Esophagus mucosa (tissue), 1 donor: ENCODE results near the gene KRTAP10-2. TPM values are rescaled to one million over a fixed set of nuclear protein-coding genes. Genes with fewer than 3 reads are reported as not detected.
A peak's percentile ranks its signal among the peaks of the same experiment; 100 is the strongest.
"Not testable (repeated sequence)": the region's sequence is repeated elsewhere in the genome, so short reads cannot be mapped to it uniquely, and the experiment has no call there.

Source experiments
- ATAC-seq: fragments of 200-7000 bp; cut with Tn5 transposase; one replicate; pipeline ENCODE4 v1.9.1; 2020
- total RNA-seq: library from RNA; stranded (reverse); gene quantifications from one replicate; pipeline ENCODE4 v1.2.4, GENCODE V29; 2023
- donor health status: DM: yes; HTN: yes; CAD: no.

Gene KRTAP10-2
- total RNA-seq, 1 donor from 2014 or later: not detected

- ATAC-seq: no peak
These were observed 39.4 kb downstream of the KRTAP10-2 start for GRCh38 chr21:44511938-44512275.

- no peak for ATAC-seq
These were observed 39.9 kb downstream of the KRTAP10-2 start for GRCh38 chr21:44511219-44511937.

GRCh38 chr21:44510508-44511218 is 40.6 kb downstream of the KRTAP10-2 start:
- peak; percentile 68 for ATAC-seq

GRCh38 chr21:44510109-44510507 is 41.2 kb downstream of the KRTAP10-2 start:
- no peak for ATAC-seq

- ATAC-seq: peak; percentile 59
These were observed 41.8 kb downstream of the KRTAP10-2 start for GRCh38 chr21:44509539-44509938.

- no peak for ATAC-seq
These were observed 42.4 kb downstream of the KRTAP10-2 start for GRCh38 chr21:44508711-44509445.

GRCh38 chr21:44508426-44508710 is 42.9 kb downstream of the KRTAP10-2 start:
- ATAC-seq: no peak

GRCh38 chr21:44507673-44508425 is 43.5 kb downstream of the KRTAP10-2 start:
- ATAC-seq: no peak

GRCh38 chr21:44506279-44507255 is 44.7 kb downstream of the KRTAP10-2 start:
- ATAC-seq: no peak

GRCh38 chr21:44505673-44506278 is 45.5 kb downstream of the KRTAP10-2 start:
- ATAC-seq: no peak

- no peak for ATAC-seq
These were observed 47.4 kb downstream of the KRTAP10-2 start for GRCh38 chr21:44503901-44504399.

- ATAC-seq: not testable (repeated sequence)
These were observed 48.1 kb downstream of the KRTAP10-2 start for GRCh38 chr21:44503006-44503889.

- no peak for ATAC-seq
These were observed 48.9 kb downstream of the KRTAP10-2 start for GRCh38 chr21:44502171-44502958.

Other genes starting within 250 kb of the KRTAP10-2 start
- gene CFAP410, start 212.1 kb downstream of the KRTAP10-2 start, total RNA-seq: 7.1 TPM
- gene TRPM2, start 197.9 kb downstream of the KRTAP10-2 start, total RNA-seq: 1.2 TPM
- 0.72 TPM for gene LRRC3, start 96.0 kb downstream of the KRTAP10-2 start, total RNA-seq
- gene KRTAP10-1, start 11.3 kb downstream of the KRTAP10-2 start, total RNA-seq: not detected
- not detected for gene KRTAP10-3, start 7.3 kb upstream of the KRTAP10-2 start, total RNA-seq
- gene KRTAP10-4, start 22.2 kb upstream of the KRTAP10-2 start, total RNA-seq: not detected
- gene KRTAP10-5, start 29.1 kb upstream of the KRTAP10-2 start, total RNA-seq: not detected
- not detected for gene KRTAP10-6, start 41.0 kb upstream of the KRTAP10-2 start, total RNA-seq
- gene KRTAP10-7, start 49.1 kb upstream of the KRTAP10-2 start, total RNA-seq: not detected
- gene KRTAP10-8, start 60.6 kb upstream of the KRTAP10-2 start, total RNA-seq: not detected
- not detected for gene KRTAP10-9, start 75.6 kb upstream of the KRTAP10-2 start, total RNA-seq
- gene KRTAP10-10, start 85.9 kb upstream of the KRTAP10-2 start, total RNA-seq: not detected
- gene KRTAP10-11, start 94.9 kb upstream of the KRTAP10-2 start, total RNA-seq: not detected
- gene KRTAP12-4, start 103.2 kb upstream of the KRTAP10-2 start, total RNA-seq: not detected
- gene KRTAP12-3, start 106.4 kb upstream of the KRTAP10-2 start, total RNA-seq: not detected
- not detected for gene KRTAP12-2, start 115.4 kb upstream of the KRTAP10-2 start, total RNA-seq
- gene KRTAP12-1, start 130.7 kb upstream of the KRTAP10-2 start, total RNA-seq: not detected
- gene KRTAP10-12, start 145.7 kb upstream of the KRTAP10-2 start, total RNA-seq: not detected
- gene TSPEAR, start 160.1 kb upstream of the KRTAP10-2 start, total RNA-seq: 0.08 TPM